GM19455 (cell line): ENCODE data around the gene SBF1.
A peak's percentile ranks its signal among the peaks of the same experiment; 100 is the strongest.
"Not testable (repeated sequence)": the region's sequence is repeated elsewhere in the genome, so short reads cannot be mapped to it uniquely, and the experiment has no call there.

ENCODE experiments used
- ATAC-seq: cut with Tn5 transposase; IDR thresholded peaks from one replicate; pipeline ENCODE4 v1.9.1; 2021; ENCODE audit not compliant: unreplicated experiment

Gene SBF1

DNA sequence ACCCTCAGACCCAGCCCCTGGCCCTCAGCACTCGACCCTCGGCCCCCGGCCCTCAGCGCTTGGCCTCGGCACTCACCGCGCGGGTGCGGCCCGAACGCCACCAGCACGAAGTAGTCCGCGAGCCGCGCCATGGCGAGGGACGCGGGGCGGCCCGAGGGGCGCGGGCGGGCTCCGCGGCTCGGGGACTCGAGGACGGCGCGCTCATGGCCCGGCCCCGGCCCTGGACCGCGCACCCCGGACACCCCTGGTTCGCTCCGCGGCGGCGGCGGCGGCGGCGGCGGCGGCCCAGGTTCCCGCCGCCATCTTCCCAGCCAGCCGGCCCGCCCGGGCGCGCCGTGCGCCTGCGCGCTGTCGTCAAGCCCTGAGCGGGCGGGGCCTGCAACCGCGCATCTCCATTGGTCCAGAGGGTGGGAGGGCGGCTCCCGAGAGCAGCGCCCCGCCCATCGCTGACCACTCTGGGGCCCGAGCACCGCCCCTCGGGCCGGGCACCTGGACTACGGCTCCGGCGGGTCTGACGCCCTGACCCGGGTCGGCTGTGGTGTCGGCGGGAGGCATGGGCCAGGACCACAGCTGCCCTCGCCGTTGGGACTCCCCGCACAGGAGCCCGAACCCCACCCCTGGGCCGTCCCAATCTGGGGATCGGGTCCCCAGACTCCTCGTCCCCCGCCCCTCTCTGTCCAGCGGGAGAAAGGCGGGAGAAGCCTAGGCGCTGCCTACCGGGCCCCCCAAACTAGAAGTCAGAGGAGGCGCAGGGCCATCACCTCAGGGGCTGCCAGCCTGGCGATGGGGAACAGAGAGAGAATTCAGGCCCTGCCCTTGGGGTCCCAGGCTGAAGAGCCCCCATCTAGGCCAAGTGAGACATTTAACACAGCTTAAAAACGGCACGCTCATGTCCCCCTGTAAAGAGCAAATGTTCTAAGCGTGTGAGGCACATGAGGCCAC, at the start of gene SBF1:
TSS of gene SBF1 (minus strand) at position 326 of the 942 bp plus-strand sequence. CDS start at position 131, 195 bp downstream.
- ATAC-seq: peak; percentile 59

DNA sequence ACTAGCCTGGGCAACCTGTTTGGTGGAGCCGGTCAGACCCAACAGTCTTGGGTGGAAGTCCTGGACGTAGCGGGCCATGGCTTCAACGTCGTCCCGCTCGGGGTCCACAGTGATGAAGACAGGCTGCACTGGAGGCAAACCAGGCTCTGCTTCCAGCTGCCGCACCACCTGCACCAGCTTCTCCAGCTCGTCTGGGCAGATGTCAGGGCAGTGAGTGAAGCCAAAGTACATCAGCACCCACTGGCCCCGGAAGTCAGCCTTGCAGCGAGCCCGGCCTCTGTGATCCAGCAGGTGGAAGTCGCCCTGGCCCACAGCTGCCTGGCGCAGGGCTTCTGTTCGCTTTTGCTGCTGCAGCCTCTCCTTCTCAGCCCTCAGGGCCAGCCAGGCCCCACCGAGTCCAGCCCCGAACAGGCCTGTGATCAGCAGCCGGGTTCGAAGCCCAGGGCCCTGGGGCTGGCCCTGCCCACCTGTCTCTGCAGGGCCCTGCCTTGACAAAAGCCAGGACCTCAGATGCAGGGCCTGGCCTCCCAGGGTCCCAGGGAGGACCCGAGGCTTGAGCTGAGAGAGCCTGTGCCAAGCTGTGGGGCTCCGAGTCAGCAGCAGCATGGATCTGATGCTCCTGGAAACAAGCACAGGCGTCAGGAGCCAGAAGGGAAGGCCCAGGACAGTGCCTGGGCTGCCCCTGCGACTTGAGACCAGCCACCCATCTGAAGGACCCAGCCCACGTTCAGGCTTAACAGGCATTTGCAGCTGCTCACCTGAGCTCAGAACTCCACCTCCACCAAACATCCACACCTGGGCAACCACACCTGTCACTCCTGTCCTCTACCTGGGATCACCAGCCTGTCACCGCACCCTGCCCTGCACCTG, 49.2 kb upstream of the SBF1 start:
- no peak for ATAC-seq

- no peak for ATAC-seq
These were observed 48.6 kb upstream of the SBF1 start for GRCh38 chr22:50523458-50523805.

- no peak for ATAC-seq
These were observed 48.1 kb upstream of the SBF1 start for GRCh38 chr22:50522806-50523438.

DNA sequence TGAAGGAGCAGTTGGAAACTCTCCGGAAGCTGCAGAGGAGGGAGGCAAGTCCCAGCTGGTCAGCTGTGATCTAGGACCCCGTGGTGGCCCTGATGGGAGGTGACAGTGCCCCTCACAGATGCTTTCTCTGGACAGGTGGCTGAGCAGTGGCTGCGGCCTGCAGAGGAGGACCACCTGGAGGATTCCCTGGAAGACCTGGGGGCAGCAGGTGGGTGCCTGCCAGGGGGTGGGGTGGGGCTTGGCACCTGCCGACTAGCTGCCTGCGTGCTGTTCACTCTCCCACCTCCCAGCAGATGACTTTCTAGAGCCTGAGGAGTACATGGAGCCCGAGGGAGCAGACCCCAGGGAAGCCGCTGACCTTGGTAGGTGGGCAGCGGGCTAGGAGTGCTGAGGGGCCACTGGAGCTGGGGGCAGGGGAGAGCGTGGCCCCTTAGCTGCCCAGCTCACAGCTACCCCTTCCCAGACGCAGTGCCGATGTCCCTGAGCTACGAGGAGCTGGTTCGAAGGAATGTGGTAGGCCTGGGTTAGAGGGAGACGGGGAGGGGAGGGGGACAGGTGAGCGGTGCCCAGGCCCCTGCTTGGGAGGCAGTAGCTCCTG, 47.5 kb upstream of the SBF1 start:
- no peak for ATAC-seq

DNA sequence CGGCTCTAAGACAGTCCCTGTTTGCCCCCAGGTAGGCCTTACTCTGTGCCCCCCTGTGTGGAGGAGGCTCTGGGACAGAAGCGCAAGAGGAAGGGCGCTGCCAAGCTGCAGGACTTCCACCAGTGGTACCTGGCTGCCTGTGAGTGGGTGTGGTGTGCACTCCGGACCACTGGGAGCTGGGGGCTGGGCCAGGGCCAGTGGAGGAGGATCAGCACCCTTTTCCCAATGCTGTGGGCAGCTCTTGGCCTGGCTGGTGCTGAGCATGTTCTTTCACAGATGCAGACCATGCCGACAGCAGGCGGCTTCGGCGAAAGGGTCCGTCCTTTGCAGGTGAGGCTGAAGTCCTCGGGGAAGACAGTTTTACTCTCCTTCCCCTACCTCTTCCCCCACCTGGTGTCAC, 46.9 kb upstream of the SBF1 start:
- no peak for ATAC-seq

DNA sequence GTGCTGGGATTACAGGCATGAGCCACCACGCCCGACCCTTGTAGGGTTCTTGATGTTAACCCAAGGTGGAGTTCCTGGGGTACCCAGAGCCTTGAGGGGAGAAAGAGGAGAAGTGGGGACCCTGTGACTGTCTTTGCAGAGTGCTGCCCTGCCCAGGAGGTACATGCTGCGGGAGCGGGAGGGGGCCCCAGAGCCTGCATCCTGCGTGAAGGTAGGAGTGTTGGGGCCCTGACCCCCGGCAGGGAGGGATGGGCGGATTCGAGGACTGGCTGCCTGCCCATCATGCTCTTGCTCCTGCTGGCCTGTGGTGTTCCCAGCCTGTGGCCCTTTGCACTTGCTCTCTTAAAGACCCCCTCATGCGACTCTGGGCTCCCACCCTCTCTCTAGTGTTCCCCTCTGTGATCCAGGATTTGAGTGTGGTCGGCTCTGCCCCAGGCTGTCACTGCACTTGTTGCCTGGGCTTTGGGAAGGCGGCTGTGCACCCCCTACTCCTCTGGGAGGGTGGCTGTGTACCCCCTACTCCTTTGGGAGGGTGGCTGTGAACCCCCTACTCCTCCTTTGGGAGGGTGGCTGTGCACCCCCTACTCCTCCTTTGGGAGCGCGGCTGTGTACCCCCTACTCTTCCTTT, 46.1 kb upstream of the SBF1 start:
- no peak for ATAC-seq

- ATAC-seq: not testable (repeated sequence)
These were observed 45.3 kb upstream of the SBF1 start for GRCh38 chr22:50520184-50520583.

DNA sequence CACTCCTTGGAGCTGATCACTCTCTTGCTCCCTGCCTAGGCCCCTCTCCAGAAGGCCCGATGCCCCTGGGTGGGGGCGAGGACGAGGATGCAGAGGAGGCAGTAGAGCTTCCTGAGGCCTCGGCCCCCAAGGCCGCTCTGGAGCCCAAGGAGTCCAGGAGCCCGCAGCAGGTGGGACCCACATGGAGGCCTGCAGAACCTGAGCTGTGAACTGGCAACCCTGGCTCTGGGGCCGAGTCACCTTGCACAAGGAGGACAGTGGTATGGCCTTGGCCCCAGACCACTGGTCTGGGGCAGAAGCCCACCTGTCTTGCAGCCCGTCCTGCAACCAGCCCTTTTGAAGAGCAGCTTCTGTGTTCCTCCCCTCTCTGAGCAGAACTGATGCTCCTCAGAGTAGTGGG, 44.3 kb upstream of the SBF1 start:
- ATAC-seq: no peak

- ATAC-seq: no peak
These were observed 43.8 kb upstream of the SBF1 start for GRCh38 chr22:50518606-50519005.

- ATAC-seq: no peak
These were observed 42.8 kb upstream of the SBF1 start for GRCh38 chr22:50517495-50518260.

- ATAC-seq: no peak
These were observed 42.1 kb upstream of the SBF1 start for GRCh38 chr22:50516891-50517290.

DNA sequence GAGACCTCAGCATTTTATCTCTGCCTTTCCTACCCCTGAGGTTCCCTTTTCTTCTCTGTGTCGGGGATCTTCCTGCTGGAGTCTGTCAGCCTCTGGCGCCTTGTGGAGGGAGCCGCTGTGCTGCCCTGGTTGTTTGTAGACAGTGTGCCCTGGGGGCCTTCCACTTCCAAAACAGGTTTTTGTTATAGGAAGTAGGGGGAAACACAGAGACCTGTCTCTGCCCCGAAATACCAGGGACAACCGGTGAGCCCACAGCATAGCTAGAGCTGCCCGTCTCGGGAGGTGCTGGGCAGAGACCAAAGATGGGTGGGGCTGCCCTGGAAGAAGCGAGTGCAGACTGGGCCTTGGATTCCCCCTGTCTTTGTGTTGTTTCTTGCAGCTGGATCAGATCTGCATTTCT, 41.2 kb upstream of the SBF1 start:
- ATAC-seq: no peak

GRCh38 chr22:50513175-50513574, 38.3 kb upstream of the SBF1 start:
- ATAC-seq: no peak

DNA sequence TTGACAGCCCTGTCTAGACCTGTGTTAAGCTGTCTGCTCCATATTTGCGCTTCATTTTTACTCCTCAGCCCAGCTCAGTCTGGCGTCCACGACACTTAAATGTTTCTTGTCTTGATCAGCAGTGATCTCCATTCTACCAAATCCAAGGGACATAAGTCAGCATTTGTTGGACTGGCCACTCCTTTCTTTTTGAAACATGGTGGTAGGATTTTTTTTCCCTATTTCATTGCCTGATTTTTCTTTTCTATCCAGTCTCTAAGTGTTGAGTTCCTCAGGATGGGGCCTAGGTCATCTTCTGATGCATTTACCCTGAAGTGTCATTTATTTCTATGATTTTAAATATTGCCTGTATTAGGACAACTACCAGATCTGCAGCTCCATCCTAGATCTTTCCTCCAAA, 34.1 kb upstream of the SBF1 start:
- no peak for ATAC-seq

- ATAC-seq: peak; percentile 51
These were observed 33.4 kb upstream of the SBF1 start, which contains the start of gene NCAPH2 for GRCh38 chr22:50507991-50508884. TSS of gene NCAPH2 (plus strand) at chr22:50508224. CDS start at chr22:50508338, 114 bp downstream.

GRCh38 chr22:50507421-50507990, 32.7 kb upstream of the SBF1 start, which contains the start of gene LMF2:
TSS of gene LMF2 (minus strand) at chr22:50507702. CDS start at chr22:50507675, 27 bp downstream.
- peak; percentile 55 for ATAC-seq
